Measurements from ENCODE around the gene ZDHHC9.
"Not testable (repeated sequence)": the region's sequence is repeated elsewhere in the genome, so short reads cannot be mapped to it uniquely, and the experiment has no call there.

Gene ZDHHC9

GRCh38 chrX:129843459-129844306, at the start of gene ZDHHC9:
ZDHHC9 (minus strand) TSS chrX:129843886; CDS start chrX:129841945, 1,941 bp downstream.
- DNase-seq = peak; percentile 27 to 71

GRCh38 chrX:129877401-129877800, 33.7 kb upstream of the ZDHHC9 start:
- no peak for DNase-seq

GRCh38 chrX:129876771-129877305, 33.2 kb upstream of the ZDHHC9 start:
- peak; percentile 1 to 21 for DNase-seq

DNA sequence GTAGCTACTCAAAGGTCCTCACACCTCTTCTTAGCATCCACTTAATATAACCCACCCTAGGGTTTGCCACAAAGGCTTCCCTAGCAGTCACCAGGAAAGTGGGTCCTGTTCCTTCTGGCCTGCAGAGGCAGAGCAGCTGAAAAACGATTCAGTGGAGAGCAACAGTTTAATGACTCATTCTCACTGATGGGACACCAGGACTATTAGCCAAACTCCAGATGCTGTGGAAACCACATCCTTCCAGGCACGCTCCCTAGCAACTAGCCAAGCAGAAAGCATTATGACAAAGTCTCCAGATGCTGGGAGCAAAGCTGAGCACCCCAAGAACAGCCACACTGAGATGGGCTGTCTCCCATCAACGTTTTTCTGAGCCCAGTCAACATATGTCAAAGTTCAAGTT, 32.0 kb upstream of the ZDHHC9 start:
- DNase-seq = no peak

DNA sequence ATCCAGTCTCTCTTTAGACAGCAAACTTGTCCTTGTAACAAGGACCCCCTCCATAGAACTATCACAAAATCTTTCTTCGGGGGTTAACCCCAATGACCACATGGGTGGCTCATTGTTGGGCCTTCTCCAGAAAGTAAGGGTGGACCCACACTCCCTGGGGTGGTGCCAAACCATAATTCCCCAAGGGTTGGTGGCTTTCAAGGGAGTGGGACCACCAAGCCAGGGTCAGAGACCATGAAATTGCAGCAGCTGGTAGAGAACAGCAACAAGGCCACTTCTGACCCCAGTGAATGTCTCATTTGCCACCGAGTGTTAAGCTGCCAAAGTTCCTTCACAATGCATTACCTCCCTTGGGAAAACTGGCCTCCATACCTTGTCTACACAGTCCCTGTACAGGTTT, 28.8 kb upstream of the ZDHHC9 start:
- DNase-seq = no peak

DNA sequence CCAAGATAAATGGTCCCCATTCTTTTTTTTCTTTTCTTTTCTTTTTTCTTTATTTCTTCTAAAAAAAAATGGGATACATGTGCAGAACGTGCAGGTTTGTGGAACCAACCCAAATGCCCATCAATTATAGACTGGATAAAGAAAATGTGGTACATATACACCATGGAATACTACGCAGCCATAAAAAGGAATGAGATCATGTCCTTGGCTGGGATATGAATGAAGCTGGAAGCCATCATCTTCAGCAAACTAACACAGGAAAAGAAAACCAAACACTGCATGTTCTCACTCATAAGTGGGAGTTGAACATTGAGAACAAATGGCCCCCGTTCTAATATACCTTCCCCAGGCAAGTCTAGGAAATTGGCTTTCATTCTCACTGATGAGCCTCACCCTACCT, 22.6 kb upstream of the ZDHHC9 start:
- DNase-seq = not testable (repeated sequence)

DNA sequence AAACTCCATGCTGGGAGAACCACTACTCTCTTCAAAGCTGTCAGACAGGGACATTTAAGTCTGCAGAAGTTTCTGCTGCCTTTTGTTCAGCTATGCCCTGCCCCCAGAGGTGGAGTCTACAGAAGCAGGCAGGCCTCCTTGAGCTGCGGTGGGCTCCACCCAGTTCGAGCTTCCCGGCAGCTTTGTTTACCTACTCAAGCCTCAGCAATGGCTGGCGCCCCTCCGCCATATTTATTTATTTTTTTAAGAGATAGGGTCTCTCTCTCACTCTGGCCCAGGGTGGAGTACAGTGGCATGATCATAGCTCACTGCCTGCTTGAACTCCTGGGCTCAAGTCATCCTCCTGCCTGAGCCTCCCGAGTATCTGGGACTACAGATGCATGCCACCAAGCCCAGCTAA, 15.4 kb upstream of the ZDHHC9 start:
- DNase-seq = not testable (repeated sequence)

DNA sequence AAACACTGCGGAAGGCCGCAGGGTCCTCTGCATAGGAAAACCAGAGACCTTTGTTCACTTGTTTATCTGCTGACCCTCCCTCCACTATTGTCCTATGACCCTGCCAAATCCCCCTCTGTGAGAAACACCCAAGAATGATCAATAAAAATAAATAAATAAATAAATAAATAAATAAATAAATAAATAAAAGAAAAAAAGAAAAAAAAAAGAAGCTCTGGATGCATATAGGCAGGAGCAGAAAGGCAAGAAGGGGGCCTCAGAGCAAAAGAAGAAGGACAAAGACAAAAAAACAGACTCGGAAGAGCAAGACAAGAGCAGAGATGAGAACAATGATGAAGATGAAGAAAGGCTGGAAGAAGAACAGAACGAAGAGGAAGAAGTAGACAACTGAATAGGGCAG, 8.1 kb upstream of the ZDHHC9 start:
- not testable (repeated sequence) for DNase-seq

GRCh38 chrX:129846716-129847115, 3.0 kb upstream of the ZDHHC9 start:
- DNase-seq = no peak

DNA sequence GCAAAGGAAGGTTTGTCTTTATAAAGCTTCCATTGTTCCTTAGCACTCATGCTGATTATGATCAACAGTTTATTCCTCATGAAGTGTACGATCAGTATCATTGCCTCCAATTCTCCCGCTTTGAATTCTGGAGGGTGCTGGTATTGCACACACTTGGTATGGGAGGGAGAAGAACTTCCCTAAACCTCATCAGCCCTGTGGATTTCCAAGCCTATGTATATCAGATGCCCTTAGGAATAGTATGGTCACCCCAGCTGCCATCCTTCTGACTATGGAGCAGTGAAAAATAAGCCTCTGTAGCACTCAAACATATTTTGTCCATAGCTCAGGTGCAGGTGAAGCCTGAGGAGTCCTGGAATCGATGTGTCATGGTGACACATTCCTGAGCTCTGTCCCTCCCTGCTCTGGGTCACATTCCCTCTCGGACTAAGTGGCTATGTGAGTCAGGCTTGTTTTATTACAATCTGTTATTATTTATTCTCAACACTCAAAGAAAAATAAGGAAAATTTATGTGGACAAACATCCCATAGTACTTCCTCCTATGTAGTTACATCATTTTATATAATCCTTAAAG, 2.0 kb upstream of the ZDHHC9 start:
- no peak for DNase-seq

DNA sequence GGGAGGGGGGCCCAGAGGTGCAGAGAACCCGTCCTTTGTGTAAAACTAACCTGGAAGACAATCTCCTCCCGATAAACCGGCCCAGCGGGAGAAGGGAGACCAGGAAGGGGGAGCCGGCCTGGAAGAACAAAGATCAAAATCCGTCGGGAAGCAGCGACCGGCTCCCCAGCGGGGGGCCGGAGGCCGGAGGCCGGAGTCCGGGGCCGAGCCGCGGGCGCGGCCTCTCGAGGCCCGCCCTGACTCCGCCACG, 552 bp downstream of the ZDHHC9 start:
- DNase-seq = no peak

DNA sequence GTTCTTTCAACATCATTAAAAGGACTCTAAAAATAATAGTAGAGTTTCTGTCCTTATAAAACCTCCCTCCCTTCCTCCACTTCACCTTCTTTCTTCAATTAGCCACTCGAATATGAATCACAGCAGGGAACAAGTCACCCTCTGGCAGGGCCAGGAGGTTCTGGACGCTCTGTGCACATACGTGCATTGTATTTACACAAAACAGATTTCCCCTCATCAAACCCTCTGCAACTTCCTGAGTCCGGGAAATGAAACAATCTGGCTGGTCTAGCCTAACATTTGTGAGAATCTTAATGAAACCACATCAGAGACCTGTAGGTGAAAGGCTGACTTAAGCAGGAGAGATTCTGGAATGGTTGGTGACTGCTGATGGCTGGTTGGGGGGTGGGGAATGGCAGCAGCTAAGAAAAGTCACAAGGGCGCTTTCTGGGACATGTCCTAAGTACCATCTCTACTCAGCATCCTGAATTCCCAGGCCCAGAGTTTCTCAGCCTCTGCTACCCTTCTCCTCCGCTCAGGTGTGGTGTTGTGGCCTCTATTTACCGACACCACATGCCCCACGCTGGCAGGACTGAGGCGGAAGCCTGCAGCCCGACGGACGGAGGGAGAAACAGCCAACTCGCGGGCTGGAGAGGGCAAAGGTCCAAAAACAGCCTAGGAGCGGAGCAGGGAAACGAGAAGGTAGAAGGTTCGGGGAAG, 1.0 kb downstream of the ZDHHC9 start:
- DNase-seq = no peak

GRCh38 chrX:129840344-129840743, 3.3 kb downstream of the ZDHHC9 start:
- DNase-seq = no peak

DNA sequence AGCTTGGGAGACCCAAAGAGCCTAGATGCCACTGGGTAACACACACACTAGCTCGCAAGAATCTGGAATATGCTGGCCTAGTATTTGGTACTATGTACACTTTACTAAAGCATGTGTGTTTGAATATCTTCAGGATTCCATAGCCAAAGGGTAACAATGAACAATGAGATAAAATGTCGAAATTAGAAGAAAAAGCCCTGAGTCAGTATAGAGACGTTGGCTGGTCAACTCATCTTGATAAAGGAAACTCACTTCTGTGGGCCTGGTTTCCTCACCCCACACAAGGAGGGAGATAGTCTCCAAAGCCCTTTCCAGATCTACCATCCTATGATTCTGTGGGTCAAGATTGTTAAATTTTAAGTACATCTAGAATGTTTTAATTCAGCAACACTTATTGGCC, 6.9 kb downstream of the ZDHHC9 start:
- no peak for DNase-seq

DNA sequence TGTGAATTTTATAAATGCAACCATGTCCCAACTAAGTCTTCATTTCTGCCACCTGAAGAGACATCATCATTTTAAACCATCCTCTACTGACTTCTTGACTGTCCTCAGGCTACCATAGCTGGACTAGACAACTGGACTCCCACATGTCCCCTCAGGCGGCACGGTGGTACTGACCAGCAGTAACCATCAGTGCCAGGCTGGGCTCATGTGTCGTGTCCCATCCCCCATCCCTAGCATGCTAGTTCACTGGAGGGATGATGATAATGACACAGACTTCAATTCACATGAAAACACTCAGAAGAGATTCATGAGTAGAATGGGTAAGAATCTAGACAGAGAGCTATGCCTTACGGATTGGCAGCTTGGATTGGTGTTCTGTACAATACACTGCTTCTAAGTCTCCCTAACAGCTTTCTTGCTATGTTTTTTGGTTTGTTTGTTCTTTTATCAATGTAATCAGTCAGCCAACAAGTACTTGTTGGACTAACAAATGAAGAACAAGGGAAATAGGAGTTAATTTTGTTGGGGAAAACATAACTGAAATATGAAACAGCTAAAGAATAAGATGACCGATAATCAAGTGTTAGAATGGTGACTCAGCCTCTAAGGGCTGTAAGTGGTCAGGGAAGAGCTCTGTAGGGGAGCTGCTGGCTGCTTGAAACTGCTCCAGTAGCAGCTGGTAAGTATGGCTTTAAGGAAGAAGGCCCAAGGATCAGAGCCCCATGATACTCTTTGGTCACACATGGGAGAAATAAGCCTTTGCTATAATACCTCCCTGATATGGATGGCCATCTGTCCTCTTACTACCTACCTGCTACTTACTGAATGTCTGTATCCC, 10.3 kb downstream of the ZDHHC9 start:
- no peak for DNase-seq

DNA sequence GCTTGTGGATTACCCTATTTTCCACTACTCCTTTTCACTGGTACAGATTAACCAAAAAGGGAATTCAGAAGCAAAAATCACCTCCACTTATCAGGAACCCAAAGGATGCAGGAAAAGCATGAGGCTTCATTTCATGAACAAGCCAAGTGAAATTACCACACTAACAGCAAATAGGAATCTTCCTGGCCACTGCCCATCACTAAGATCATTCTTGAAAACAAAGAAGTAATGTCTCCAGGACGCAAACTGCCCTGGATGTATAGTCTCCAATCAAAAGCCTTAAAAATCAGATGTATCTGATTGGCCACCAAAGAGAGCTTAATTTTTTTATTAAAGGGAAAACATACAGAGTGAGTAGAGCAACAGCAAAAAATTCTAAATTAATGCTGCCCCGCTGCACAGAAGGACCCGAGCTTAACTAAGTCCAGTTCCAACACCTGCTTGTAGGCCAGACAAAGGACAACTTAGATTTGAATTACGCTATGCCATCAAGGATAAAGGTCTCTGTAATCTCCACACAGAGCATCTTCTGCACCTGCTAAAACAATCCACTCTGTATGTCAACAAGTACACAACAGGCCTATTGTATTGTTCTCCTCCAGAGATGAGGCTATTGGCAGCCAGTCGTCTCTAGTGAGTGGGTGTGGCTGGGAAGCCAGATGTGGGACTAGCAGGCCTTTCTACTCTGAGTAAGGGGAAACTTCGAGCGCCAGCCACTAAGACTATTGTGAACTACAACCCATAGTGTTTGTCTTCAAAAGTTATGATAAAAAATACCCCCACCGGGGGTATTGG, 12.4 kb downstream of the ZDHHC9 start:
- no peak for DNase-seq

GRCh38 chrX:129830494-129830893, 13.2 kb downstream of the ZDHHC9 start:
- DNase-seq = no peak

DNA sequence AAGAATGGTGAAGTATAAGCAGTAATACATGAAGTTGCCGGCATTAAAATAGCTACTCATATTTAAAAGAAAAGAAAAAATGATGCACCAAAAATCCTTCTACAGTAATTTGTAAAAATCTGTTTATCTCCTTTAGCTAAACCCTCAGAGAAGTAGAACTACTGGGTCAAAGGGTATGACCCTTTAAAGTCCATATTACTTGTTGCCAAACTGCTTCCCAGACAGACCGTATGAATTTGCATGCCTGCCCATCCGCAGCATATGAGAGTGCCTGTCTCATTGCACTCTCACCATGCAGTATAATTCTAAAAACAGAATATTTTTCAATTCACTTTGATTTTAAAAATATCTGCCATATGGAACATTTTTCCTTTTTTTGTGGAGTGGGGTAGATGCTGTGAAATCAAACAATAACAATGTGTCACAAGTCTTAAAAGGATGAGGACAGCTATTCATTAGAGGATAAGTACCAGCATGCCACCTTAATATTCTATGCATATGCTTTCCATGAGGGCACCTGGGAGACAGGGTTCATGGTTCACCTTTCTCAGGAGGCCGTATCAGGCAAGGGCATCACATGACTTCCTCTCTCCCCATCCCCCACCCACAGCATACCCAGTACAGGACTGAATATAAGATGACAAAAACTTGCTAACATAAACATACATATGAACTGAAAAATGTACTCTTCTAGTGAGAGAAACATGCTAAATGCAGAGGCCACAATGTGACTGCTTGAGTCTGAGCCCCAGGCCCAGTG, 17.8 kb downstream of the ZDHHC9 start:
- DNase-seq = no peak

DNA sequence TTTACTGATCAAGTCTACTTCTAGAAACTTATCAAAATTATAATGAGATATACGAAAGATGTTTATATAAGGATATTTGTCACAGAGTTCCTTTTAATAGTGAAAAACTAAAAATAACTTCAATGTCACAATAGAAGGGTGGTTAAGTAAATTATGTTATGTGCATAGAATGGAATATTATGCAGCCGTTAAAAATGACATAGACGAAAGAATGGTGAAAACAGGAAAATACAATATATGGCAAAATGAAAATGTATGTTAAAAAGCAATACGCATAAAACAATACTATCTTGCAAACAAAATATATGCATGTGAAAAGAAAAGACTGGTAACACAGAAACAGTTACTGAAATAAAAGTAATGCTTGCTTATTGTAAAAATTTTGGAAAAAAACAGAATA, 19.1 kb downstream of the ZDHHC9 start:
- no peak for DNase-seq

DNA sequence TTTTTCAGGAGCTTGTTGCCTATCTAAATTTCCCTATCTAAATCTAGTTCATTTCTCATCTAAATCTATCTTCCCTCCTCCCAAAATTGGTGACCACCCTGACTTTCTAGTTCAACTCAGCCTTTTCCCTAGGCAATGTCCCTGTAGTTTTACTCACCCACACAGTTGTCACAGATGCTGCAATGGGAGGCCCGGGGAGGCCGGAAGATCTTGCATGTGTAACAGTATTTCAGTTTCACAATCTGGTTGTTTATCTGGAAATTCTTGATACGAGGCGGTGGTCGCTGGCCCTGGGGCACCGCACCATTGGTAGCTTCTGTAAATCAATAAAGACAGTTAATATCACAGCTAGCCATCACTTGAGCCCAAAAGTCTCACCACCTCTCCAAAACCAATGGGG, 20.2 kb downstream of the ZDHHC9 start:
- DNase-seq = no peak

DNA sequence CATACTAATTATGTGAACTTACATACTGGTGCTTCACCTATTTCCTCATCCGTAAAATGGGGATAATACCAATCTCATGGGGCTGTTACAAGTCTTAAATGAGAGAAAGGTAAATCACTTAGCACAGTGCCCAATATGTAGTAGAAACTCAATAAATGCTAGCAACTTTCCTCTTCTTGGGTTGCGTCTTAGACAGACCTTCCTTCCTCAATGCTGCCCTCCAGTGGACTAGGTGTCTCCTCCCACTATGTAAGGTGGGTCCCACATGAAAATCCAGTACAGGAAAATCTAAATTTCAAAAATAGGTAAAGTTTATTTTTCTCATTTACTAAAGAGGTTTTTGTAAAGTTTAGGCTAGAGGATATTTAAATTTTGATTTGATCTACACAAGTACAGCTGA, 20.6 kb downstream of the ZDHHC9 start:
- no peak for DNase-seq

Measured in SW 1271 (cell line).